GM21786 (cell line): ENCODE measurements around the gene FUT2.
A peak's percentile ranks its signal among the peaks of the same experiment; 100 is the strongest.
"Not testable (repeated sequence)": the region's sequence is repeated elsewhere in the genome, so short reads cannot be mapped to it uniquely, and the experiment has no call there.

Experiments used
- ATAC-seq: cut with Tn5 transposase; IDR thresholded peaks from one replicate; pipeline ENCODE4 v1.9.1; 2021; ENCODE audit not compliant: unreplicated experiment

The FUT2 gene

DNA sequence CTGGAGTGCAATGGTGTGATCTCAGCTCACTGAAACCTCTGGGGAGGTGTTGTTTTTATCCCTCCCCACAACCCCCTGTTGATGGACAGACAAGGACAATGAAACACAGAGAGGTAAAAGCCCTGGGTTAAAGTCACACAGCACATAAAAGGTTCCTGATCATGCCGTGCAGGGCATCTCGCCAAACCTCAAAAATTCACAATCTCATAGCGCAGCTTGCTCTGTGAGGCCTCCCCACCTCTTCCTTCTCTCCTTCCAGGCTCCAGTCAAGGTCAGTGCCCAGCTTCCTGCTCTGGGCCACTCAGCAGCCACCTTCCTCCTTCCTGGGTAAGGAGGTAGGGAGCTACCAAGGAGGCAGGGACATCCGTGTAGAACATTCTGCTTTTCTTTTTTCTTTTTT lies 2.3 kb downstream of the FUT2 start:
- no peak for ATAC-seq

DNA sequence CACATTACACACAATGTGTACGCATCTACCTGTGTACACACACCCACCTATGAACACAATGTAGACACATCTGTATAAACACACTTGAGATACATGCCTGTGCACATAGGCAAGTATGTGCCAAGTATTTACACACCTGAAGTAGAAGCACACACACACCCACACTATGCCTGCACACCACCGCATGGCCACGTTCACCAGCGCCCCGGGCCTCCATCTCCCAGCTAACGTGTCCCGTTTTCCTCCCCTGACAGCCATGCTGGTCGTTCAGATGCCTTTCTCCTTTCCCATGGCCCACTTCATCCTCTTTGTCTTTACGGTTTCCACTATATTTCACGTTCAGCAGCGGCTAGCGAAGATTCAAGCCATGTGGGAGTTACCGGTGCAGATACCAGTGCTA lies 6.9 kb downstream of the FUT2 start:
- no peak for ATAC-seq

DNA sequence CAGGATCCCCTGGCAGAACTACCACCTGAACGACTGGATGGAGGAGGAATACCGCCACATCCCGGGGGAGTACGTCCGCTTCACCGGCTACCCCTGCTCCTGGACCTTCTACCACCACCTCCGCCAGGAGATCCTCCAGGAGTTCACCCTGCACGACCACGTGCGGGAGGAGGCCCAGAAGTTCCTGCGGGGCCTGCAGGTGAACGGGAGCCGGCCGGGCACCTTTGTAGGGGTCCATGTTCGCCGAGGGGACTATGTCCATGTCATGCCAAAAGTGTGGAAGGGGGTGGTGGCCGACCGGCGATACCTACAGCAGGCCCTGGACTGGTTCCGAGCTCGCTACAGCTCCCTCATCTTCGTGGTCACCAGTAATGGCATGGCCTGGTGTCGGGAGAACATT lies 7.5 kb downstream of the FUT2 start:
- ATAC-seq, result no peak

DNA sequence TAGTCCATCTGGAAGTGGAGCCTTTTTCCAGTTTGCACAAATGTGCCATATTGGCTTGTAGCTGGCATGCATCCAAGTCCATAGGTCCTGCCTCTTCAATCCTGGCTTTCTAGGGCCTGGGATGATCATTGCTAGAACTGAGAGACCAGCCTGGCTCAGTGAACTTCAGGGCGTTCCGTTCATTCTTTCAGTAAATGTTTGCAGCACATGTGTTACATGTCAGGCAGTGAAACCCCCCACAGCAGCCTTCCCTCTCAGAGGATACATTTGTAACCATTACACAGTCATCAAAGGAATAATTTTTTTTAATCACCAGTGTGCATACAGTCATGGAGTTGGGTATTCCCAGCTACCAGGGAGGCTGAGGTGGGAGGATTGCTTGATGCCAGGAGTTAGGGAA lies 9.7 kb downstream of the FUT2 start:
- no peak for ATAC-seq

DNA sequence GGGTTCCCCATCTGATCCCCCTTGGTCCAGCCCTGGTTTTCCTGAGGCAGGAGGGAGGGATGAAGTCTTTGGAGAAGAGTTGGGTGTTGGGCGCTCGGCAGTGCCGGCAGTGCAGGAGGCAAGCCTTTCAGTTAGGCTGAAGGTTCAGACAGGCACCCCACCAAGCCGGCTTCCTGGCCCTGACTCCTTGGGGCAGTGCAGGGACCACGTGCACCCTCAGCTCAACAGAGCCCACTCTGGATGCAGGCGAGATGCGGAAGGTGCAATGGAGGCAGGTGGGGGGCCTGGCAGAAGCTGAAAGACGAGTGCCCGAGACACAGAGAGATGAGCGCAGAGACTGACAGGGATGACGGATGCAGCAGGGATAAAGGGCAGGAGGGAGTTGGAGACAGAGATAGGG lies 12.7 kb downstream of the FUT2 start:
- ATAC-seq, result no peak

DNA sequence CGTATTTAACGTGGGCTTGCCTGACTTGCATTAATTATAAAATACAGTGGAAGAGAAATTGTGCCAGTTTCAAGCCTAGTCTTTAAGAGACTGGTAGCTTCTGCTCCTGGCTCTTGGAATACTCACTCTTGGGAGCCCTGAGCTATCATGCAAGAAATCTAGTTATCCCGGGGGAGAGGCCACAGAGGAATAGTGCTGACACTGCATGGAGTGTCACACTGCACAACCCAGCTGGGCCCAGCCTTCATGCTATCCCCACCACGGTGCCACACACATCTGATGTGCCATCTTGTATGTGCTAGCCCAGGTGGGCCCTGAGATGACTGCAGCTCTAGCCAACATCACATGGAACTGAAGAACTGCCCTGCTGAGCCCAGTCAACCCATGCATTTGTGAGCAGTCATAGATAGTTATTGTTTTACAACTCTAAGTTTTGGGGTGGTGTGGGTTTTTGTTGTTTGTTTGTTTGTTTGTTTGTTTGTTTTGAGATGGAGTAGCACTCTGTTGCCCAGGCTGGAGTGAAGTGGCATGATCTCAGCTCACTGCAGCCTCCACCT lies 15.4 kb downstream of the FUT2 start:
- ATAC-seq, result no peak

DNA sequence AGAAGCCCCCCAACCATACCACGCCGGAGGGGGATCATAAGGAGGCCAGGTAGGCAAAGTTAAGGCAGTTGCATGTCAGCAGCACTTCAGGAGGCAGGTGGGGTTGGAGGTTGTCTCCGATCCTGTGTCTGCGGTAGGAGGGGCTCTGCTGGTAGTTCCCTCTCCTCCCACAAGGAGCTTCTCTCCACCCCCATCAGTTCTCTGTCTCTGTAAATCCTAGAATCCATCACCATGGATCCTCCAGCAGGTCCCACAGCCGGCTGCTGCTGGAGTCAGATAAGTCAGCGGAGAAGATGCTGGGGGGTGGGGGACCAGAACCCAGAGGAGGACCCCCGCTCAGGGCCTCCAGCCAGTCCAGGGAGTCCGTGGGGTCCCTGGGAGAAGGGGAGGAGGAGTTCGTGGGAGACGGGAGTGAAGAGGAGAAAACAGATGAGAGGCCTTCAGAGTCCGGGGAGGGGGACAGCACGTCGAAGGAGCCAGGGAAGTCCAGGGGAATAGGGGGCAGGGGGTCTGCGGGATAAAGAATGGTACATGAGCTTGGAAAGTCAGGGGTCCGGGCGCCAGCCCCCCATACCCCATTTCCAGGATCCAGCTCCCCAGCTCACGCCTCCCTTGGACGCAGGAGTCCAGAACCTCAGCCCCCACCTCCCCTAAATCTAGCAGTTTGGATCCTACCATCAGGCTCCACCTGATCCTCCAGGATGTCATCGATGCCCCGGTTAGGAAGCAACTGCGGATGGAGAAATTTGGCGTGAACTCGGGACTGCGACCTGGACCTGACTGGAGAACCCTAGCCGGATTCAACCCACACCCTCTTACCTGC lies 17.5 kb downstream of the FUT2 start:
- ATAC-seq, result no peak

DNA sequence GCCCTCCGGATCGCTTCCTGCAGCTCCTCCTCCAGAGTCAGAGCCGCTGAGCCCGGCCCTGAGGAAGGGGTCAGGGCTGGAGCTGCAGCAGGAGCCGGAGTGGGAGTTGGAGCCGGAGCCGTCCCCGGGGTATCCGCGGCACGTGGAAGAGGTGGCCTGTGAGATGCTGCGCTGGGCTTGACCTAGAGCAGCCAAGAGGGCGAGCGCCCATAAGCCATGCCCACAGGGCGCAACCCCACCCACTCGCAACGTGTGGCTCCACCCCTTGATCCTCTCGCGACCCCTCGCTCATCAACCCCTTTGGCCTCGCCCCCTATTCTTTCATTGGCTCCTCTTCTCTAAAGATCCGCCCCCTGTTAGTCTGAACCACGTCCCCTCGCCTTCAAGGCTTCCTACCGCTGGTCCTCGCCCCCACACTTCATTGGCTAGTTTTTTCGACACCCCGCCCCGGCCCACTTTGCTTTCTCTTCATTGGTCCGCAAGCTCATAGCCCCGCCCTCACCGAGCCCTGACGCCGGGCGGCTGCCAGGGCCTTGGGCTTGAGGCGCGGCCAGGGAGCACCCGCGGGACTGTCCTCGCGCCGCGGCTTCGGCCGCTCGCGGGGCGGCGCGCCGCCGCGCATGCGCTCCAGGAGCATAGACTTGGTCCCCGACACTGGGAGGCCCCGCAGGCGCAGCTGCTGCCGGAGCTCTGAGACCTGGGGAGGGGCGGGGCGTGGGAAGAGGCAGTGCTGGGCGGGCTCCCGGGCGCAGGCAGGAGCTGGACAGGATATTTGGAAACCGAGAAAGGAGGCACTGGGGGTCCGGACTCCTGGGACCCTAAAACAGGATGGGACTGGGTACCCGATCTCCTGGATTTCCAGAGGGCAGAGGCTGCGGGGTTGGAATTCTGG lies 18.3 kb downstream of the FUT2 start:
- peak; percentile 89 for ATAC-seq

DNA sequence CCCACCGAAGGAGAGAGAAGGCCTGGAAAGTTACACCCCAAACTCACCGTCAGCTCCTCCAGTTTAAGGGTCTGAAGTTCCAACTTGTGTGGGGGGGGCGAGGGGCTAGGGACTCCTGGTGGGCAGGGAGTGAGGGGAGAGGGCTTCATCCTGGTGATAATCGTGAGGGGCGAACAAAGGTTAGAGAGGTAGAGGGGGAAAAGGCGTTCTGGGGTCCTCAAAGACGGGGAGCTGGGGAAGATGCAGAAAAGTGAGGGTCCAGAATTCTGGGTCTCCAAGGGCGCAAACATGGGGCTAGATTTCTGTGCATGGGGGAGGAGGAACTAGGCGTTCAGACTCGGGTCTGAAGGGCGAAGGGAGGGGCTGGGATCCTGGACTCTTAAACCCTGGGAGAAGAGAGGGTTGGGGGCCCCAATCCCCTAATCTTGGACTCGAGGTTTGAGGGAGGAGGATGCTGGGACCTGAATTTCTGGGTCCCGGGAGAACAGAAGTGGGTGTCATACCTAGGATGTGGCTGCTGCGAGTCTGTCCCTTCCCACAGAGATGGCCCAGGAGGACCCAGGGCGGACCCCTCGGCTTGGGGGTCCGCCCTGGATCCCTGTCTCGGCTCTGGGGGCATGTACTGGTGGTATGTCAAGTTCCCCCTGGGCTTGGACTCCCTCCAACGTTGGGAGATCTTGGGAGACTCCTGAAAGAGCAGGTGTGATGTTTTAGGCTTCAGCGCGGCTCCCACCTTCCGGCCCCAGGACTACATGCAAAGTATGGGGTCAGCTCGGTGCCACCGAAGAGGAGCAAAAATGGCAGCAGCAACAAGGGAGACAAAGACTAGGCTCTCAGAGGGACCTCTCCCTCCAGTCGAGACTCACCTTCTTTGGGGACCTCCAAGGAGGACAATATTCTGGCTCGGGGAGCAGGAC lies 19.2 kb downstream of the FUT2 start:
- ATAC-seq, result no peak

GRCh38 chr19:48715681-48716171 lies 20.0 kb downstream of the FUT2 start:
- no peak for ATAC-seq

GRCh38 chr19:48716562-48717291 lies 21.0 kb downstream of the FUT2 start:
- no peak for ATAC-seq

DNA sequence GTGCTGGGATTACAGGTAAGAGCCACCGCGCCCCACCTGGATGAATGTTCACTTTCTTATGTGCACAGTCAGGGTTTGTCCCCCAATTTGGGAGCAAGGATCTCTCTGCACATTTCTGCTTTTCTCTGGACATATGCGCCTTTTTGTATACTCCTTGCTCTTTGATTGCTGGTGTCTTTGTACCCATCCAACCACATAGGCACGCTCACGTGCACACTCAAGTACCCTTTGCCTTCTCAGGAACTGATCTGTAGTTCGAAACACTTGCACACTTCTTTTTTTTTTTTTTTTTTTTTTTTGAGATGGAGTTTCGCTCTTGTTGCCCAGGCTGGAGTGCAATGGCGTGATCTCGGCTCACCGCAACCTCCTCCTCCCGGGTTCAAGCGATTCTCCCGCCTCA lies 22.3 kb downstream of the FUT2 start:
- not testable (repeated sequence) for ATAC-seq

- ATAC-seq, result no peak
Measured at GRCh38 chr19:48718711-48719231, 23.0 kb downstream of the FUT2 start.

DNA sequence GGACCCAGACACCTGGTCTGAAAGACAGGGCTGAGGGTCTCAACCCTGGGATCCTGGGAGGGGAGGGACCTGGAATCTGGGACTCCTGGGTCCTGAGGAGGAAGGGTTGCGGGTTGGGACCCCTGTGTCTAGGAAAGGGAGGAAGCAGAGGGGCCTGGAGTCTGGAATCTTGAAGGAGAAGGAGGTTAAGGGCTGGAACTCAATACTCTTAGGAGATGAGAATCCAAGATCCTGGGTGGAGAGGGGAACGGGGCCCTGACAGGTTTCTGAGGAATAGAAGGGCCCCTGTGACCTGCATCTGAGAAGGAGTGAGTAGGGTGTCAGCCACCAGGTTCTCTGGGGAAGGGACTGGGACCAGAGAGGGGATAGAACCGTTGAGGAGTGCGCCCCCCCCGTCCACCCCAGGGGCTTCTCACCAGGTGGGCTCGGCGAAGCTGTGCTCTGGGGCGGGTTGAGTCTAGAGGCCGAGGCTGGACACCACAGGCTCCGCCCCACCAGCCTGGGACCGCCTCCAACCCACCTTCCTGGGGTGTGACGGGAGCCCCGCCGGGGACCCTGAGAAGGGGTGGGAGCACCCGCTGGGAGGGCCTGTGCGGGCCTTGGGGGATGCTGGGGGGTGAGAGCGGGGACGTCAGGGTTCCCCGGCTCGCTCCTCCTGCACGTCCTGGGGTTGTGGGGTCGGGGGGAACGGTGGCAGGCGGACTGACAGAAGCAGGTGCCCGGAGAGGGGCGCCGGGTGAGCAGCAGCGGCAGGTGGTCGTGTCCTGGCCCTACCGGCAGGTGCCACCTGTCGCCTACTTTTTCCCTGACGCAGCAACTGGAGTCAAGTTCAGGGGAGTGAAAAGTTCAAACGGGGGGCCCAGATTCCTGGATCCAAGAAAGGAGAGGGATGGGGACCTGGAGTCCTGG lies 23.7 kb downstream of the FUT2 start, which contains the start of gene MAMSTR:
Gene MAMSTR, minus strand, starts transcription at position 463 of the 909 bp plus-strand sequence. CDS start 694 bp downstream, outside the sequence.
- no peak for ATAC-seq

- ATAC-seq, result no peak
Measured at GRCh38 chr19:48720251-48720612, 24.5 kb downstream of the FUT2 start.

GRCh38 chr19:48720613-48721296 lies 25.0 kb downstream of the FUT2 start:
- ATAC-seq, result peak; percentile 73

GRCh38 chr19:48722196-48722708 lies 26.5 kb downstream of the FUT2 start:
- ATAC-seq, result no peak
